Measurements from ENCODE around the gene CDR2L.
"Not testable (repeated sequence)": the region's sequence is repeated elsewhere in the genome, so short reads cannot be mapped to it uniquely, and the experiment has no call there.

Gene CDR2L

DNA sequence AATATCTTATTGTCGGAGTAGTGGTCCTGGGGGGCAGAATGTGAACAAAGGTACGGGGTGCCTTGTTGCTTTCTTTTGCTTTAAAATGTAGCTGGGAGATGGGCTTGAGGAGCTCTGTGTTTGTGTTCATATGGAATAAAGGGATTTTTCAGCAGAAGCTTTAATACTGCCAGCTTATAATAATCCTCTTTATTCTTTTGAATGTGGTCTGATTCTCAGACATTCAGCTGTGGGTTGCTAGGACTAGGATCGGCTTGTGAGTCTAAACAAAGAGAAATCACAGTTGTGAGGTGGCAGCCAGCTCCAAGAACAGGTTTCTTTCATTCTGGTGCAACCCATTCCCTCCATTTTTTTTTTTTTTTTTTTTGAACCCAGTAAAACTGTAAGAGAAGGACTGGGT, 32.3 kb downstream of the CDR2L start:
- Histone ChIP-seq H3K79me2 (ENCODE audit: insufficient read depth, low read length) (no peaks in the 10 kb centered on the region), H4K20me1 (ENCODE audit: insufficient read depth, low read length) (no peaks in the 10 kb centered on the region), H3K9me3 (ENCODE audit: low read length) (no peaks in the 10 kb centered on the region), H3K27ac (ENCODE audit: low read depth, low read length, poor library complexity, severe bottlenecking) (no peak overlapping the region), H3K27me3 (ENCODE audit: insufficient read depth, low read length) (no peaks in the 10 kb centered on the region), H3K4me3 (ENCODE audit: low read depth, low read length, poor library complexity, severe bottlenecking) (no peak overlapping the region), H3K4me1 (ENCODE audit: insufficient read depth, low read length, severe bottlenecking) (no peaks in the 10 kb centered on the region), H2AFZ (ENCODE audit: low read length) (no peak overlapping the region), H3F3A (ENCODE audit: insufficient read depth, low read length) (no peaks in the 10 kb centered on the region), H3K4me2 (ENCODE audit: low read length) (no peak overlapping the region), H3K9me2 (ENCODE audit: low read depth, low read length) (no peaks in the 10 kb centered on the region), H3K9ac (ENCODE audit: low read length) (no peak overlapping the region), H3K36me3 (ENCODE audit: insufficient read depth, low read length) (peaks cover 46% of the 10 kb centered on the region)
- no peak for TF ChIP-seq EZH2 (IDR thresholded peaks at IDR 0.05; ENCODE audit: borderline replicate concordance, low read length)
- TF ChIP-seq, protein P1, sequence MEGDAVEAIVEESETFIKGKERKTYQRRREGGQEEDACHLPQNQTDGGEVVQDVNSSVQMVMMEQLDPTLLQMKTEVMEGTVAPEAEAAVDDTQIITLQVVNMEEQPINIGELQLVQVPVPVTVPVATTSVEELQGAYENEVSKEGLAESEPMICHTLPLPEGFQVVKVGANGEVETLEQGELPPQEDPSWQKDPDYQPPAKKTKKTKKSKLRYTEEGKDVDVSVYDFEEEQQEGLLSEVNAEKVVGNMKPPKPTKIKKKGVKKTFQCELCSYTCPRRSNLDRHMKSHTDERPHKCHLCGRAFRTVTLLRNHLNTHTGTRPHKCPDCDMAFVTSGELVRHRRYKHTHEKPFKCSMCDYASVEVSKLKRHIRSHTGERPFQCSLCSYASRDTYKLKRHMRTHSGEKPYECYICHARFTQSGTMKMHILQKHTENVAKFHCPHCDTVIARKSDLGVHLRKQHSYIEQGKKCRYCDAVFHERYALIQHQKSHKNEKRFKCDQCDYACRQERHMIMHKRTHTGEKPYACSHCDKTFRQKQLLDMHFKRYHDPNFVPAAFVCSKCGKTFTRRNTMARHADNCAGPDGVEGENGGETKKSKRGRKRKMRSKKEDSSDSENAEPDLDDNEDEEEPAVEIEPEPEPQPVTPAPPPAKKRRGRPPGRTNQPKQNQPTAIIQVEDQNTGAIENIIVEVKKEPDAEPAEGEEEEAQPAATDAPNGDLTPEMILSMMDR (IDR thresholded peaks at IDR 0.05; ENCODE audit: low read length), result no peak

DNA sequence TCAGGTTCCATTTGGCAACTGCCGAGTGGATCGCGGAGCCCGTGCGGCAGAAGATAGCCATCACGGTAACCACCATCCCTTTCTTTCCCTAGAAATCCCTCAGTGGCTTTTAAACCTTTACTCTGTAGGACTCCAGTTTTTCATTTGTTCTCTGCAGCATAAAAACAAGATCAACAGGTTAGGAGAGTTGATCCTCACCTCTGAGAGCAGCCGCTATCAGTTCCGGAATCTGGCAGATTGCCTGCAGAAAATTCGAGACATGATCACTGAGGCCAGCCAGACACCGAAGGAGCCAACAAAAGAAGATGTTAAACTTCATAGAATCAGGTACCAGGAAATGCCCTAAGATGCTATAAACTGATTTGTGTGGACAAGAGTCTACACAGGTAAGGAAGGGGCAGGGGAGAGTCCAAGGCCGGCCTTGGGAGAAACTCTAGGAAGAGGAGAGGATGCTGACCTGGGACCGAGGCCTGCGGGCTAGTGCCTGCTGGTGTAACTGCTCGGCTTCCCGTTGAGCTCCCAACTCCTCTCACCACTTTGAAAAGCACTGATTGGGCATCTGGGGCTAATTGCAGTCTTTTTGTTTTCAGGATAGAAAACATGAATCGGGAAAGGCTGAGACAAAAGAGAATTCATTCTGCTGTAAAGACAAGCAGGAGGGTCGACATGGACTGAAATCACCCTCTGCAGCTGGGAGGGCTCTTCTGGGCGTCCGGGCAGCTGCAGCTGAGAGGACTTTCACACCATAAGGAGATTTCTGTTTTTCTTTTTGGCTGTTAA, 33.1 kb downstream of the CDR2L start:
- no peak overlapping the region for H2AFZ ChIP-seq (ENCODE audit: low read length)
- H3K79me2 ChIP-seq (ENCODE audit: insufficient read depth, low read length), result no peaks in the 10 kb centered on the region
- no peak overlapping the region for H3K9ac ChIP-seq (ENCODE audit: low read length)
- H3F3A ChIP-seq (ENCODE audit: insufficient read depth, low read length), result no peaks in the 10 kb centered on the region
- H3K9me3 ChIP-seq (ENCODE audit: low read length), result no peaks in the 10 kb centered on the region
- H3K4me1 ChIP-seq (ENCODE audit: insufficient read depth, low read length, severe bottlenecking), result no peaks in the 10 kb centered on the region
- no peaks in the 10 kb centered on the region for H4K20me1 ChIP-seq (ENCODE audit: insufficient read depth, low read length)
- H3K4me3 ChIP-seq (ENCODE audit: low read depth, low read length, poor library complexity, severe bottlenecking), result no peak overlapping the region
- no peaks in the 10 kb centered on the region for H3K27me3 ChIP-seq (ENCODE audit: insufficient read depth, low read length)
- H3K27ac ChIP-seq (ENCODE audit: low read depth, low read length, poor library complexity, severe bottlenecking), result no peak overlapping the region
- H3K4me2 ChIP-seq (ENCODE audit: low read length), result no peak overlapping the region
- H3K9me2 ChIP-seq (ENCODE audit: low read depth, low read length), result no peaks in the 10 kb centered on the region
- H3K36me3 ChIP-seq (ENCODE audit: insufficient read depth, low read length), result peaks cover 51% of the 10 kb centered on the region
- TF ChIP-seq, protein P1 (IDR thresholded peaks at IDR 0.05; ENCODE audit: low read length), result no peak
- TF ChIP-seq EZH2 (IDR thresholded peaks at IDR 0.05; ENCODE audit: borderline replicate concordance, low read length), result no peak

DNA sequence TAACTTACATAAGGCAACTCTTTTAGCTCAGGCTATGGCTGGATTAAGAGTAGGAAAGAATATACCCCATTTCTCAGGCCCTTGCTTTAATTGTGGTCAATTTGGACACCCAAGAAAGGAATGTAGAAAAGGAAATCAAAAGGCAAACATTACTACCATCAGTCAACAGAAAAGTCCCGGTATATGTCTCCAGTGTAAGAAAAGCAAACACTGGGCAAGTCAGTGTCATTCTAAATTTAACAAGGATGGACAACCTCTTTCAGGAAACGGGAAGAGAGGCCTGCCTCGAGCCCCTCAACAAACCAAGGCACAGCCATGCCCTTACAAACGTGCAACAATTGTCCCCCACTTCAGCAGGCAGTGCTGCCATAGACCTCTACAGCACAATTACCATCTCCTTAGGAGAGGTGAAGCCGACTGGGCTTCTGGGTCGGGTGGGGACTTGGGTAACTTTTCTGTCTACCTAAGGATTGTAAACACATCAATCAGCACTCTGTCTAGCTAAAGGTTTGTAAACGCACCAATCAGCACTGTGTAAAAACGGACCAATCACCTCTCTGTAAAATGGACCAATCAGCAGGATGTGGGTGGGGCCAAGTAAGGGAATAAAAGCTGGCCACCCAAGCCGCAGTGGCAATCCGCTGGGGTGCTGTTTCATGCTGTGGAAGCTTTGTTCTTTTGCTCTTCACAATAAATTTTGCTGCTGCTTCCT, 37.4 kb downstream of the CDR2L start:
- Histone ChIP-seq H3K79me2 (ENCODE audit: insufficient read depth, low read length) (no peaks in the 10 kb centered on the region), H2AFZ (ENCODE audit: low read length) (no peak overlapping the region), H3K27ac (ENCODE audit: low read depth, low read length, poor library complexity, severe bottlenecking) (no peak overlapping the region), H3K9me2 (ENCODE audit: low read depth, low read length) (no peaks in the 10 kb centered on the region), H4K20me1 (ENCODE audit: insufficient read depth, low read length) (no peaks in the 10 kb centered on the region), H3K4me1 (ENCODE audit: insufficient read depth, low read length, severe bottlenecking) (no peaks in the 10 kb centered on the region), H3K4me2 (ENCODE audit: low read length) (no peak overlapping the region), H3K36me3 (ENCODE audit: insufficient read depth, low read length) (peaks cover 33% of the 10 kb centered on the region), H3F3A (ENCODE audit: insufficient read depth, low read length) (no peaks in the 10 kb centered on the region), H3K27me3 (ENCODE audit: insufficient read depth, low read length) (peaks cover 3% of the 10 kb centered on the region; the same call in 1 of the 2 replicates), H3K9me3 (ENCODE audit: low read length) (no peaks in the 10 kb centered on the region), H3K9ac (ENCODE audit: low read length) (no peak overlapping the region), H3K4me3 (ENCODE audit: low read depth, low read length, poor library complexity, severe bottlenecking) (no peak overlapping the region)
- TF ChIP-seq, protein P1 (IDR thresholded peaks at IDR 0.05; ENCODE audit: low read length), result no peak
- TF ChIP-seq EZH2 (IDR thresholded peaks at IDR 0.05; ENCODE audit: borderline replicate concordance, low read length), result no peak

DNA sequence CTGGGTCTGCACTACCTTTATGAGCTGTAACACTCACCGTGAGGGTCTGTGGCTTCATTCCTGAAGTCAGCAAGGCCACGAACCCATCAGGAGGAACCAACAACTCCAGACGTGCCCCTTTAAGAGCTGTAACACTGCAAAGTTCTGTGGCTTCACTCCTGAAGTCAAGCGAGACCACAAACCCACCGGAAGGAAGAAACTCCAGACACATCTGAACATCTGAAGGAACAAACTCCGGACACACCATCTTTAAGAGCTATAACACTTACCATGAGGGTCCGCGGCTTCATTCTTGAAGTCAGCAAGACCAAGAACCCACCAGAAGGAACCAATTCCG, 37.9 kb downstream of the CDR2L start:
- not testable (repeated sequence) for H3K9ac ChIP-seq (ENCODE audit: low read length); H3K9me2 ChIP-seq (ENCODE audit: low read depth, low read length); H3K79me2 ChIP-seq (ENCODE audit: insufficient read depth, low read length); H3K4me3 ChIP-seq (ENCODE audit: low read depth, low read length, poor library complexity, severe bottlenecking); H3K27ac ChIP-seq (ENCODE audit: low read depth, low read length, poor library complexity, severe bottlenecking); H3K27me3 ChIP-seq (ENCODE audit: insufficient read depth, low read length); H3K4me2 ChIP-seq (ENCODE audit: low read length); H3K9me3 ChIP-seq (ENCODE audit: low read length); H2AFZ ChIP-seq (ENCODE audit: low read length); H3F3A ChIP-seq (ENCODE audit: insufficient read depth, low read length); H4K20me1 ChIP-seq (ENCODE audit: insufficient read depth, low read length); H3K4me1 ChIP-seq (ENCODE audit: insufficient read depth, low read length, severe bottlenecking)
- peaks cover 30% of the 10 kb centered on the region for H3K36me3 ChIP-seq (ENCODE audit: insufficient read depth, low read length)

DNA sequence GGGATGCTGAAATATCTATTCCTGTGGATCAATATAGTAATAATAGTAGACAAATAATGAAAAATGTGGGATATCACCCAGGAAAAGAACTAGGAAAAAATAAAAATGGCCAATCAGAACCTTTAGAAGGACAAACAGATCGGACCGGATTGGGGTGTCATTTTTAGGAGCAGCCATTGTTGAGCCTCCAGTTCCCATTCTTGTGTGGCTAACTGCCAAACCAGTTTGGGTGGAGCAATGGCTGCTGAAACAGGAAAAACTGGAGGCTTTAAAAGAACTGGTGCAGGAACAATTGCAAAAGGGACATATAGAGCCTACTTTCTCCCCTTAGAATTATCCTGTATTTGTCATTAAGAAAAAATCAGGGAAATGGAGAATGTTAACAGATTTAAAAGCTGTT, 39.2 kb downstream of the CDR2L start:
- not testable (repeated sequence) for H3K9ac ChIP-seq (ENCODE audit: low read length); H3K79me2 ChIP-seq (ENCODE audit: insufficient read depth, low read length); H3K4me2 ChIP-seq (ENCODE audit: low read length)

More for the DNA sequence above, 39.2 kb downstream of the CDR2L start:
- H3K27me3 ChIP-seq (ENCODE audit: insufficient read depth, low read length); H3K4me1 ChIP-seq (ENCODE audit: insufficient read depth, low read length, severe bottlenecking); H4K20me1 ChIP-seq (ENCODE audit: insufficient read depth, low read length); H3K9me3 ChIP-seq (ENCODE audit: low read length); H3K4me3 ChIP-seq (ENCODE audit: low read depth, low read length, poor library complexity, severe bottlenecking); H3F3A ChIP-seq (ENCODE audit: insufficient read depth, low read length); H2AFZ ChIP-seq (ENCODE audit: low read length); H3K27ac ChIP-seq (ENCODE audit: low read depth, low read length, poor library complexity, severe bottlenecking); H3K9me2 ChIP-seq (ENCODE audit: low read depth, low read length): not testable (repeated sequence)
- H3K36me3 ChIP-seq (ENCODE audit: insufficient read depth, low read length), result peaks cover 18% of the 10 kb centered on the region

Data from OCI-LY1 (cell line).